Activated CD8-positive, alpha-beta T cell treated with anti-CD3 and anti-CD28 coated beads for 36 hours (primary cell): ENCODE data around the gene AAMDC. TPM values are rescaled to one million over a fixed set of nuclear protein-coding genes. Genes with fewer than 3 reads are reported as not detected.
"Not testable (repeated sequence)": the region's sequence is repeated elsewhere in the genome, so short reads cannot be mapped to it uniquely, and the experiment has no call there.

Experiments
- ATAC-seq: fragments of 200-7000 bp; cut with Tn5 transposase; one replicate; pipeline ENCODE4 v1.10.0; 2021; ENCODE audit warnings: mild to moderate bottlenecking, moderate library complexity
- CTCF ChIA-PET: fragments of 350-600 bp; sonication (Branson Sonifier 250); formaldehyde crosslinking; loops from one replicate; lab custom pipeline; 2021; ENCODE audit warnings: antibody characterized with exemption; lab: Charles Lee
- POLR2A ChIA-PET: fragments of 350-600 bp; sonication (Branson Sonifier 250); formaldehyde crosslinking; loops from one replicate; lab custom pipeline; 2021; ENCODE audit warnings: antibody characterized with exemption; lab: Charles Lee
- DNase-seq: peaks from one replicate; pipeline ENCODE4 v3.0.0-alpha.2; 2020
- H3K27ac Mint-ChIP-seq: one replicate; pipeline ENCODE4 v1.8.0; 2021; ENCODE audit warnings: mild to moderate bottlenecking, mixed read lengths
- H3K27me3 Mint-ChIP-seq: one replicate; pipeline ENCODE4 v1.8.0; 2021; ENCODE audit warnings: mixed read lengths
- H3K36me3 Mint-ChIP-seq: one replicate; pipeline ENCODE4 v1.8.0; 2021; ENCODE audit warnings: low read depth, mixed read lengths
- H3K4me1 Mint-ChIP-seq: one replicate; pipeline ENCODE4 v1.8.0; 2021; ENCODE audit warnings: low read depth, mixed read lengths
- H3K4me3 Mint-ChIP-seq: one replicate; pipeline ENCODE4 v1.8.0; 2021; ENCODE audit warnings: mild to moderate bottlenecking, moderate library complexity, mixed read lengths
- H3K9me3 Mint-ChIP-seq: one replicate; pipeline ENCODE4 v1.8.0; 2021; ENCODE audit warnings: mixed read lengths
- intact Hi-C: fragments of 100-400 bp; cut with micrococcal nuclease; formaldehyde crosslinking; loops from one replicate; pipeline ENCODE4 v1.10.0; 2022
- total RNA-seq, 2 experiments: library from RNA; stranded (reverse); gene quantifications; one replicate each; pipeline ENCODE4 v1.2.3, GENCODE V29; 2021
- TF ChIP-seq, protein P1 (sequence below): fragments of 200-600 bp; IDR thresholded peaks from one replicate; pipeline ENCODE4 v1.8.0; 2022; ENCODE audit warnings: antibody characterized with exemption, mild to moderate bottlenecking

AAMDC gene
- total RNA-seq, 2 experiments from 2014 or later: 3.7 to 4.9 TPM

DNA sequence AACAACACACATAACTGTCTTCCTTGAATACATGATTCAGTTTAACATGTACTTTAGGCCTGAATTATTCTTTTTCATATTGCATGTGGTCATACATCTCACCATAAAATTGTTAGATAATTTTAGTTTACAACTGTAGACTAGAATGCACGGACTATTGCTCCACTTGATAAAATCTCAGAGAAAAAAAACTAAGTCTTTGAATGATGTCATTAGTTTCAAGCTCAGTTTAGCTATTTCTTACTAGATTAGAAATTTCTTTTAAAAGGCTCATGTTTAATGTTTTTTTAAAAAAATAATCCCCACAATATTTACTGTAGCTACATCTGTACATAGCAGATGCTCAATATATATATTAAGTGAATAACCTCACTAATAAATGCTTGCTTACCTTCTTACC is 5.5 kb upstream of the AAMDC start:
- no peak overlapping the region for H3K4me3 Mint-ChIP-seq
- intact Hi-C loops: loop anchor here (10.0 kb wide), 1 partner anchor 179 kb away; the partner anchor contains the start of gene INTS4
- H3K9me3 Mint-ChIP-seq: peaks cover 3% of the 10 kb centered on the region
- H3K36me3 Mint-ChIP-seq: peaks cover 27% of the 10 kb centered on the region
- H3K27ac Mint-ChIP-seq: no peak overlapping the region
- ChIA-PET CTCF (no interaction called here), POLR2A (no interaction called here)
- DNase-seq (no peak), ATAC-seq (no peak)
- H3K4me1 Mint-ChIP-seq: peaks cover 48% of the 10 kb centered on the region
- TF ChIP-seq, protein P1, sequence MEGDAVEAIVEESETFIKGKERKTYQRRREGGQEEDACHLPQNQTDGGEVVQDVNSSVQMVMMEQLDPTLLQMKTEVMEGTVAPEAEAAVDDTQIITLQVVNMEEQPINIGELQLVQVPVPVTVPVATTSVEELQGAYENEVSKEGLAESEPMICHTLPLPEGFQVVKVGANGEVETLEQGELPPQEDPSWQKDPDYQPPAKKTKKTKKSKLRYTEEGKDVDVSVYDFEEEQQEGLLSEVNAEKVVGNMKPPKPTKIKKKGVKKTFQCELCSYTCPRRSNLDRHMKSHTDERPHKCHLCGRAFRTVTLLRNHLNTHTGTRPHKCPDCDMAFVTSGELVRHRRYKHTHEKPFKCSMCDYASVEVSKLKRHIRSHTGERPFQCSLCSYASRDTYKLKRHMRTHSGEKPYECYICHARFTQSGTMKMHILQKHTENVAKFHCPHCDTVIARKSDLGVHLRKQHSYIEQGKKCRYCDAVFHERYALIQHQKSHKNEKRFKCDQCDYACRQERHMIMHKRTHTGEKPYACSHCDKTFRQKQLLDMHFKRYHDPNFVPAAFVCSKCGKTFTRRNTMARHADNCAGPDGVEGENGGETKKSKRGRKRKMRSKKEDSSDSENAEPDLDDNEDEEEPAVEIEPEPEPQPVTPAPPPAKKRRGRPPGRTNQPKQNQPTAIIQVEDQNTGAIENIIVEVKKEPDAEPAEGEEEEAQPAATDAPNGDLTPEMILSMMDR: no peak
- H3K27me3 Mint-ChIP-seq: no peaks in the 10 kb centered on the region

GRCh38 chr11:77819411-77819920 is 1.5 kb upstream of the AAMDC start:
- intact Hi-C loops: loop anchor here (10.0 kb wide), 1 partner anchor 175 kb away; the partner anchor contains the start of gene INTS4
- Mint-ChIP-seq H3K4me1 (peaks cover 35% of the 10 kb centered on the region), H3K9me3 (peaks cover 3% of the 10 kb centered on the region), H3K27ac (peak overlapping the region; percentile 98), H3K4me3 (peak overlapping the region; percentile 96), H3K27me3 (no peaks in the 10 kb centered on the region), H3K36me3 (peaks cover 6% of the 10 kb centered on the region)
- ChIA-PET CTCF (interaction anchor here (1.0 to 1.6 kb wide), 4 partner anchors 18 to 196 kb away, joined by 3 to 8 read pairs (median 5); partner anchors contain the start of gene INTS4), POLR2A (interaction anchor here (0.6 to 2.0 kb wide), 7 partner anchors 13 to 472 kb away, joined by 3 to 9 read pairs (median 3); partner anchors contain the start of gene INTS4)
- DNase-seq (peak; percentile 93), ATAC-seq (peak; percentile 66)
- TF ChIP-seq, protein P1: peak; percentile 16

GRCh38 chr11:77819921-77820564 is 901 bp upstream of the AAMDC start:
- peak; percentile 4 for ATAC-seq
- POLR2A ChIA-PET: interaction anchor here (0.8 to 2.0 kb wide), 5 partner anchors 15 to 473 kb away, joined by 3 to 9 read pairs (median 3); partner anchors contain the start of gene INTS4
- Mint-ChIP-seq H3K4me1 (peaks cover 32% of the 10 kb centered on the region), H3K27me3 (no peaks in the 10 kb centered on the region), H3K4me3 (peak overlapping the region; percentile 96), H3K27ac (peak overlapping the region; percentile 98), H3K36me3 (peaks cover 2% of the 10 kb centered on the region), H3K9me3 (no peaks in the 10 kb centered on the region)
- CTCF ChIA-PET: interaction anchor here (1.0 to 1.6 kb wide), 3 partner anchors 56 to 196 kb away, joined by 3 to 8 read pairs (median 4); partner anchors contain the start of gene INTS4
- DNase-seq: peak; percentile 54
- TF ChIP-seq, protein P1: no peak
- intact Hi-C loops: loop anchor here (10.0 kb wide), 1 partner anchor 175 kb away; the partner anchor contains the start of gene INTS4

DNA sequence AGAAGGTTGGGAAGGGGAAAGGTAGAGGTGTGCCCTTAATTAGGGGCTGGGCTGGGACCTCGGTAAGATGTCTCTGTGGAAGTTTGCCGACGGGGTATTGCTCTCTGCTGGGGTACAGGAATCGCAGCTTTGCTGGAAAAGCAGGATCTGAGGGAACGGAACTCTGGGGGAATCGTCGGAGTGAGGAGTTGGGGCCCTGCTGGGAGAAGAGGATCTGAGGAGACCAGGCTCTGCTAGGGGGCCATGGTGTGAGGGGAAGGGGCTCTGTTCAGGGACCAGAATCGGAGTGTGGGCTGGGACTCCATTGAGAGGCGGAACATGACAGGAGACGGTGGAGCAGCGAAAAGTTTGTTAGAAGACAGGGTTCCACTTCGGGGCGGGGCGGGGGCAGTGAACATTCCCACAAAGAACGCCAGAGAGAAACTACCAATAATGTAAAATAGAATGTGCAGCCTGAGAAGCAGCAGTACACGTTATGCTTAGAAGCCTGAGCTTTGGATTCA is 456 bp downstream of the AAMDC start:
- Mint-ChIP-seq H3K4me1 (peaks cover 24% of the 10 kb centered on the region), H3K27ac (peak overlapping the region; percentile 98), H3K4me3 (peak overlapping the region; percentile 96), H3K9me3 (no peaks in the 10 kb centered on the region), H3K36me3 (no peaks in the 10 kb centered on the region), H3K27me3 (no peaks in the 10 kb centered on the region)
- CTCF ChIA-PET: no interaction called here
- intact Hi-C loops: no loop called here
- ATAC-seq (no peak), DNase-seq (peak; percentile 25)
- POLR2A ChIA-PET: interaction anchor here (0.5 to 0.6 kb wide), 2 partner anchors 103 to 941 kb away, joined by 3 to 4 read pairs; no protein-coding TSS in a partner anchor
- TF ChIP-seq, protein P1: no peak

GRCh38 chr11:77822126-77822525 is 1.2 kb downstream of the AAMDC start:
- peaks cover 17% of the 10 kb centered on the region for H3K4me1 Mint-ChIP-seq
- H3K4me3 Mint-ChIP-seq, H3K27ac Mint-ChIP-seq, CTCF ChIA-PET, H3K36me3 Mint-ChIP-seq, H3K9me3 Mint-ChIP-seq, intact Hi-C loops, DNase-seq, POLR2A ChIA-PET, H3K27me3 Mint-ChIP-seq, ATAC-seq: not testable (repeated sequence)
